Thyroid gland (tissue), 4 donors: ENCODE results near the gene SLC25A21.

Source experiments
- CTCF ChIP-seq, 6 experiments: fragments of 200-600 bp in 3 of 6; fragments of 450-650 bp in 3 of 6; sonication (generic) in 3 of 6; IDR thresholded peaks; one replicate each; pipeline ENCODE4 v1.5.1; 2016 to 2019; ENCODE audit warnings: antibody characterized with exemption in 6 of 6, mild to moderate bottlenecking in 2 of 6, inconsistent platforms in 1 of 6, moderate library complexity in 1 of 6
- POLR2A ChIP-seq, 2 donors: fragments of 450-650 bp; IDR thresholded peaks; one replicate each; pipeline ENCODE4 v1.6.1; 2017; ENCODE audit warnings: antibody characterized with exemption in 2 of 2, mild to moderate bottlenecking in 2 of 2, moderate library complexity in 1 of 2

GRCh38 chr14:36720657-36721056 lies 451.7 kb downstream of the SLC25A21 start:
- no peak for TF ChIP-seq CTCF (IDR thresholded peaks at IDR 0.05)
- no peak for TF ChIP-seq POLR2A (IDR thresholded peaks at IDR 0.05)
